Endodermal cell (in vitro differentiated cells): ENCODE measurements around the gene ZNF543. TPM values are rescaled to one million over a fixed set of nuclear protein-coding genes. Genes with fewer than 3 reads are reported as not detected.
A peak's percentile ranks its signal among the peaks of the same experiment; 100 is the strongest.

Experiments used
- DNase-seq: peaks from one replicate; pipeline ENCODE4 v3.0.0-alpha.2; 2017
- H3K27ac ChIP-seq: 2 replicates; pipeline ENCODE4 v1.5.1; 2013; ENCODE audit warnings: mild to moderate bottlenecking, low read depth, low read length, moderate library complexity
- H3K27me3 ChIP-seq: 2 replicates; pipeline ENCODE4 v1.6.1; 2013; ENCODE audit warnings: mild to moderate bottlenecking, low read length, moderate library complexity; ENCODE audit not compliant: insufficient read depth, control insufficient read depth, poor library complexity, severe bottlenecking
- H3K36me3 ChIP-seq: 2 replicates; pipeline ENCODE4 v1.7.0; 2013; ENCODE audit warnings: mild to moderate bottlenecking, low read length, moderate library complexity; ENCODE audit not compliant: control insufficient read depth, insufficient read depth
- H3K4me1 ChIP-seq: one replicate; pipeline ENCODE4 v1.7.0; 2013; ENCODE audit warnings: low read length; ENCODE audit not compliant: control insufficient read depth, insufficient read depth
- H3K4me3 ChIP-seq: 2 replicates; pipeline ENCODE4 v1.5.1; 2013; ENCODE audit warnings: mild to moderate bottlenecking, low read length, moderate library complexity
- H3K9ac ChIP-seq: 2 replicates; pipeline ENCODE4 v1.6.1; 2013; ENCODE audit warnings: mild to moderate bottlenecking, low read length, moderate library complexity; ENCODE audit not compliant: poor library complexity, severe bottlenecking; ENCODE audit errors: extremely low read depth
- H3K9me3 ChIP-seq: 2 replicates; pipeline ENCODE4 v1.6.1; 2013; ENCODE audit warnings: mild to moderate bottlenecking, low read length, moderate library complexity; ENCODE audit not compliant: control insufficient read depth
- H3K27ac Mint-ChIP-seq: 2 replicates; pipeline ENCODE4 v1.8.0; 2020; ENCODE audit warnings: mixed read lengths
- H3K27me3 Mint-ChIP-seq: 2 replicates; pipeline ENCODE4 v1.8.0; 2021; ENCODE audit warnings: mild to moderate bottlenecking, mixed read lengths; ENCODE audit not compliant: insufficient read depth
- H3K36me3 Mint-ChIP-seq: 2 replicates; pipeline ENCODE4 v1.8.0; 2020; ENCODE audit warnings: low read depth, mixed read lengths
- H3K4me1 Mint-ChIP-seq: 2 replicates; pipeline ENCODE4 v1.8.0; 2020; ENCODE audit warnings: mixed read lengths
- H3K4me3 Mint-ChIP-seq: 2 replicates; pipeline ENCODE4 v1.8.0; 2020; ENCODE audit warnings: mild to moderate bottlenecking, moderate library complexity, mixed read lengths
- H3K9me3 Mint-ChIP-seq: 2 replicates; pipeline ENCODE4 v1.8.0; 2020; ENCODE audit warnings: mild to moderate bottlenecking, mixed read lengths
- WGBS, 2 experiments: methylation state at CpG; one replicate each; pipeline versions ENCODE4 v1.1.5 to v1.1.7; 2013; ENCODE audit warnings: missing lambda C conversion rate in 2 of 2, mixed read lengths in 1 of 2; ENCODE audit not compliant: insufficient coverage in 1 of 2, insufficient read length in 1 of 2; 5-methylcytosine and 5-hydroxymethylcytosine counted together
- total RNA-seq, 2 donors: library from RNA; stranded (reverse); fragmentation: NEBNext Ultra II Directional in 1 of 2; extraction: Animal tissue kit (Norgen Biotek cat#: 25700) in 1 of 2; gene quantifications; 2 replicates in 1 of 2; 3 replicates in 1 of 2; pipeline ENCODE4 v1.2.1, GENCODE V29; 2021
- TF ChIP-seq, protein P1 (sequence below): fragments of 200-600 bp; sonication (generic); conservative IDR thresholded peaks from 2 replicates; pipeline ENCODE4 v1.5.0; 2021; ENCODE audit warnings: antibody characterized with exemption, mild to moderate bottlenecking

The ZNF543 gene
- total RNA-seq, 2 donors from 2014 or later = 6.2 to 13.4 TPM

DNA sequence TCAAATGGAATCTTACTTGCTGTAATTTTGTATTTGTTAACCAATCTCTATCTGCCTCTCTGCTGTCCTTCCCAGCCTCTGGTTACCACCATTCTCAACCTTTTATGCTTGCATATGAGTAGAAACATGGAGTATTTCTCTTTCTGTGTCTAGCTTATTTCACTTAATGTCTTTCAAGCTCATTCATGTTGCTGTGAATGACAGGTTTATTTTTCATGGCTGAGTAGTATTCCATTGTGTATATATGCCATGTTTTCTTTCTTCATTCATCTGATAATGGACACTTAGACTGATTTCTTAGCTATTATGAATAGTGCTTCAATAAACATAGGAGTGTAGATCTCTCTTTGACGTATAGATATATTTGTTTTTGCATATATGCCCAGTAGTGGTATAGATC lies 26.6 kb upstream of the ZNF543 start:
- Mint-ChIP-seq H3K36me3 (peaks cover 93% of the 10 kb centered on the region), H3K9me3 (peaks cover 75% of the 10 kb centered on the region), H3K27me3 (no peaks in the 10 kb centered on the region), H3K4me1 (no peaks in the 10 kb centered on the region), H3K27ac (no peak overlapping the region), H3K4me3 (no peak overlapping the region)
- TF ChIP-seq, protein P1, sequence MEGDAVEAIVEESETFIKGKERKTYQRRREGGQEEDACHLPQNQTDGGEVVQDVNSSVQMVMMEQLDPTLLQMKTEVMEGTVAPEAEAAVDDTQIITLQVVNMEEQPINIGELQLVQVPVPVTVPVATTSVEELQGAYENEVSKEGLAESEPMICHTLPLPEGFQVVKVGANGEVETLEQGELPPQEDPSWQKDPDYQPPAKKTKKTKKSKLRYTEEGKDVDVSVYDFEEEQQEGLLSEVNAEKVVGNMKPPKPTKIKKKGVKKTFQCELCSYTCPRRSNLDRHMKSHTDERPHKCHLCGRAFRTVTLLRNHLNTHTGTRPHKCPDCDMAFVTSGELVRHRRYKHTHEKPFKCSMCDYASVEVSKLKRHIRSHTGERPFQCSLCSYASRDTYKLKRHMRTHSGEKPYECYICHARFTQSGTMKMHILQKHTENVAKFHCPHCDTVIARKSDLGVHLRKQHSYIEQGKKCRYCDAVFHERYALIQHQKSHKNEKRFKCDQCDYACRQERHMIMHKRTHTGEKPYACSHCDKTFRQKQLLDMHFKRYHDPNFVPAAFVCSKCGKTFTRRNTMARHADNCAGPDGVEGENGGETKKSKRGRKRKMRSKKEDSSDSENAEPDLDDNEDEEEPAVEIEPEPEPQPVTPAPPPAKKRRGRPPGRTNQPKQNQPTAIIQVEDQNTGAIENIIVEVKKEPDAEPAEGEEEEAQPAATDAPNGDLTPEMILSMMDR = no peak
- WGBS, 2 experiments = 94% methylated on average over 1 of the region's 1 CpG; no CpG with 5 or more reads in 1 of the 2 experiments
- Histone ChIP-seq H3K9ac (no peak overlapping the region), H3K4me1 (no peaks in the 10 kb centered on the region), H3K36me3 (peaks cover 92% of the 10 kb centered on the region), H3K4me3 (peak overlapping the region; percentile 62), H3K27ac (no peak overlapping the region), H3K27me3 (no peaks in the 10 kb centered on the region), H3K9me3 (peaks cover 38% of the 10 kb centered on the region)
- DNase-seq = no peak

DNA sequence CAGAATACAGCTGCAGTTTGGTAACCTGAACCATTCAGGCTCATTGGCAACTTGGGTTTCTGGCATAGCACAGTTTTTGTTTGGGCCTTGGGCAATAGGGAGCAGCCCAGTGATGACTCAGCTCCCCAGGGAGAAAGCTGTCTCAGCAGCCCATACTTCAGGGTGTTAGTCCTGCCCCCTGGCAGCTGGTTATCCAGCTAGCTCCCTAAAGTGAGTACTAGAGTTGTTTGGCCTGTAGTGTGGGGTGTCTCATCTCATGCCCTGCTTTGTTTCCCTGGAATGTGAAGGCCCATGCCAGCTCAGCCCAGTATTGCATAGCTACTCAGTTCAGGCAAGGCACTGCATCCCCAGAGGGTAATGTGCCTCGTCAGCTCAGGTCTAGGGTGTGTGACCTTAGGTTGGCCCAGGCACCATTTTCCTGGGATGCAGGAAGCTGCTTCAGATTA lies 18.2 kb upstream of the ZNF543 start:
- Histone ChIP-seq H3K27me3 (no peaks in the 10 kb centered on the region), H3K4me1 (no peaks in the 10 kb centered on the region), H3K4me3 (no peak overlapping the region), H3K9me3 (peaks cover 4% of the 10 kb centered on the region), H3K27ac (no peak overlapping the region), H3K36me3 (peaks cover 71% of the 10 kb centered on the region), H3K9ac (no peak overlapping the region)
- Mint-ChIP-seq H3K36me3 (peaks cover 55% of the 10 kb centered on the region), H3K4me1 (no peaks in the 10 kb centered on the region), H3K27me3 (no peaks in the 10 kb centered on the region), H3K4me3 (no peak overlapping the region), H3K9me3 (peaks cover 2% of the 10 kb centered on the region), H3K27ac (no peak overlapping the region)
- TF ChIP-seq, protein P1 = no peak
- WGBS, 2 experiments = 95 to 100% methylated on average over 1 of the region's 1 CpG
- no peak for DNase-seq

DNA sequence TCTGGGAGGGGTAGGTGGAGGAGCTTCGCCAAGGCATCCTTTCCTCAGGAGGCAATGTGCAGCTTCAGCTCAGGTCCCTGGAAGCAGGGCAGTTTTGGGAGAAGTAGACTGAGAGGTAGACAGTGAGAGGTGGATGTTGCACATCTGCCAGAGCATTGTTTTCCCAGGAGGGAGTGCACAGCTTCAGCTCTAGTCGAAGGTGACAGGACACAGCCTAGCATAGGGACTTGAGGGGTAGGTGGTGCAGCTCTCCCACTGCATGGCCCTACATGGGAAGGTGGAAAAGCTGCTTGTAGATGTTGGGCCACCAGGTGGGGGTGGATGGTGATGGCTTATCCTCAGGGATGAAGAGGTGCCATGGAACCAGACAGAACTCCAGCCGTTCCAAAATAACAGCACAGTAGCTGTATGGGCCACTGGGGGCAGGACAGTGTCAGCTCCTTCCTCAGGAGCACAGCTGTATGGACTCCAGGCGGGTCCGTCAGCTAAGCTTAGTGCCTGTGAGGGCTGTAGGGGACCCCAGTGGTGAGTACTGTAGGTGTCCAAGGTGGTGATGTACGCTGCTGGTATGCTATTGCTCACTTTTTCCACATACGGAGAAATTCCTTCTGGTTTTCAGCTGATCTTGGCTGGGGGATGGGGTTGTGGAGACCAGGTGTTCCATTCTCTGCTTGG lies 17.4 kb upstream of the ZNF543 start:
- H3K27ac Mint-ChIP-seq = peak overlapping the region; percentile 58
- no peaks in the 10 kb centered on the region for H3K27me3 Mint-ChIP-seq
- H3K9me3 Mint-ChIP-seq = peaks cover 2% of the 10 kb centered on the region
- no peaks in the 10 kb centered on the region for H3K4me1 ChIP-seq
- H3K27me3 ChIP-seq = no peaks in the 10 kb centered on the region
- H3K4me3 Mint-ChIP-seq = no peak overlapping the region
- H3K36me3 ChIP-seq = peaks cover 65% of the 10 kb centered on the region
- 80 to 87% methylated on average over 4 to 7 of the region's 7 CpGs for WGBS, 2 experiments
- H3K9me3 ChIP-seq = peaks cover 4% of the 10 kb centered on the region
- no peak overlapping the region for H3K27ac ChIP-seq
- H3K4me3 ChIP-seq = no peak overlapping the region
- peaks cover 49% of the 10 kb centered on the region for H3K36me3 Mint-ChIP-seq
- no peak overlapping the region for H3K9ac ChIP-seq
- TF ChIP-seq, protein P1 = peak; percentile 45
- no peaks in the 10 kb centered on the region for H3K4me1 Mint-ChIP-seq
- peak; percentile 66 for DNase-seq
